Adipocyte (in vitro differentiated cells): ENCODE results near the gene KCND3.

Experiments
- DNase-seq: peaks from one replicate; pipeline ENCODE4 v3.0.0-alpha.2; 2015; ENCODE audit warnings: low read depth
- H3K27me3 ChIP-seq: replicated peaks from 2 replicates; pipeline ENCODE4 v1.7.0; 2013; ENCODE audit warnings: mild to moderate bottlenecking, low read length, moderate library complexity; ENCODE audit not compliant: control insufficient read depth, insufficient read depth
- H3K36me3 ChIP-seq: 2 replicates; pipeline ENCODE4 v1.7.0; 2013; ENCODE audit warnings: low read length, mild to moderate bottlenecking, moderate library complexity; ENCODE audit not compliant: control insufficient read depth, insufficient read depth, severe bottlenecking
- H3K4me1 ChIP-seq: 2 replicates; pipeline ENCODE4 v1.7.0; 2013; ENCODE audit warnings: mild to moderate bottlenecking, low read length, moderate library complexity; ENCODE audit not compliant: control insufficient read depth, insufficient read depth
- H3K4me3 ChIP-seq: 2 replicates; pipeline ENCODE4 v1.7.0; 2013; ENCODE audit warnings: mild to moderate bottlenecking, low read length, moderate library complexity
- H3K9ac ChIP-seq: 2 replicates; pipeline ENCODE4 v1.7.0; 2013; ENCODE audit warnings: mild to moderate bottlenecking, low read length, moderate library complexity
- H3K9me3 ChIP-seq: 2 replicates; pipeline ENCODE4 v1.7.0; 2013; ENCODE audit warnings: mild to moderate bottlenecking, low read length, moderate library complexity; ENCODE audit not compliant: control insufficient read depth

Gene KCND3

DNA sequence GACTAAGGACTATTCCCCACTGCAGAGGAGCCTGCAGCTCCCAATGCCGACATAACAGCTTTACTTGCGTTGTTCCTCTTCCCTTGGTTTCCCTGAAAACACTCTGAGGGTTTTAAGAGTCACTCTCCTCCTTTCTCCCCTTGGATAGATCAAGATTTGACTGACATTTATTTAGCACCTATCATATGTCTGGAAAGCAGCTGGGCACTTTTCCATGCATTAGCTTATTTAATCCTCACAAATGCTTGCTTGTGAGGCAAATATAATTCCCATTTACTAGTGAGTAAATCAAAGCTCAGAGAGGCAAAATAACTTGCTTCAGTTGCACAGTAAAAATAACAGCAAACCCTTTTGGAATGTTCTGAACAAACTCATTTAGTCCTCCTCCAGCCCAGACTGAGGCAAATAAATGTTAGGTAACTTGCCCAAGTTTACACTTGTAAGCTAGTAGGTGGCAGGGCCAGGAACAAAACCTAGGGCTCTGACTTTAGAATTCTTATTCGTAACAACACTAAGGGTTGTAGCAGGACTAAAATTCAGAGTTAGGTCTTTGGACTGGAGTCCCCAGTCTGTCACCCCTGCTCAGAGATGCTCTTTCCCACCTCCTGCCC is 81.4 kb downstream of the KCND3 start:
- H3K9ac ChIP-seq, result no peak overlapping the region
- H3K27me3 ChIP-seq, result peaks cover 33% of the 10 kb centered on the region
- no peak for DNase-seq
- no peak overlapping the region for H3K4me3 ChIP-seq
- H3K36me3 ChIP-seq, result no peaks in the 10 kb centered on the region
- no peaks in the 10 kb centered on the region for H3K4me1 ChIP-seq
- no peaks in the 10 kb centered on the region for H3K9me3 ChIP-seq

DNA sequence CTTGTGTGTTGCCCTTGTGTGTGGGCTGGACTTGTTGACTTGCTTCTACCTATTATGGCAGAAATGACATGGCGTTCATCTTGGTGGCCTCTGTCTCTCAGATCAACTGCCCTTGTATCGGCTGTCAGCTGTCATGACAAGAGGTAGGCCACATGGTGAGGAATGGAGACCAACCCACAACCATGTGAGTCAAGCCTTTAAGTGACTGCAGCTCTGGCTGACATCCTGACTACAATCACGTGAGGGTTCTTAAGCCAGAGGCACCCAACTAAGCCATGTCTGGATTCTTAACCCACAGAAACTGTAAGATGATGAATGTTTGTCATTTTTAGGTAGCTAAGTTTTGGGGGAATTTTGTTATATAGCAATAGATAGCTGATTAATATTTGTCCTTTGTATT is 82.1 kb downstream of the KCND3 start:
- Histone ChIP-seq H3K27me3 (peaks cover 34% of the 10 kb centered on the region), H3K4me1 (no peaks in the 10 kb centered on the region), H3K9ac (no peak overlapping the region), H3K36me3 (no peaks in the 10 kb centered on the region), H3K9me3 (no peaks in the 10 kb centered on the region), H3K4me3 (no peak overlapping the region)
- no peak for DNase-seq

DNA sequence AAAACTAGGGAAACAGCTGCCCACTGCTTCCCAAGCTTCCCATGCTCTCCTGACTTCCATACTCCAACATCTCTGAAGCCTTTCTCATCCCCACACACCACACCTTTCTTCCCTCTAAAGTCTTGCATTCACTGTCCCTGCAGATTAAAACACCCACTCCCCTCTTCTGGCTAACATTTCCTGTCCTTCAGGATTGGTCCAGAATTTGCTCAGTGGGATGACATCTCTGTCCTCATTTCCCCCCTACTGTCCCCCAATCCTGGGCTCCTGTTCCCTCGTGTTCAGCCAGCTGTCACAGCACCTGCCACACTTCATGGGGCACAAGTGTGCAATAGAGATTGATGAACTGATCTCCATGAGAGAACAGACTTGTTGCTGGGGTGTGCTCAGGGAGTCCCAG is 82.7 kb downstream of the KCND3 start:
- no peaks in the 10 kb centered on the region for H3K36me3 ChIP-seq
- no peak overlapping the region for H3K4me3 ChIP-seq
- no peak overlapping the region for H3K9ac ChIP-seq
- no peak for DNase-seq
- H3K9me3 ChIP-seq, result no peaks in the 10 kb centered on the region
- no peaks in the 10 kb centered on the region for H3K4me1 ChIP-seq
- peaks cover 39% of the 10 kb centered on the region for H3K27me3 ChIP-seq

- Histone ChIP-seq H3K9me3 (no peaks in the 10 kb centered on the region), H3K4me3 (no peak overlapping the region), H3K27me3 (peaks cover 40% of the 10 kb centered on the region), H3K4me1 (no peaks in the 10 kb centered on the region), H3K36me3 (no peaks in the 10 kb centered on the region), H3K9ac (no peak overlapping the region)
- no peak for DNase-seq
These were observed 83.4 kb downstream of the KCND3 start for GRCh38 chr1:111906111-111906510.

DNA sequence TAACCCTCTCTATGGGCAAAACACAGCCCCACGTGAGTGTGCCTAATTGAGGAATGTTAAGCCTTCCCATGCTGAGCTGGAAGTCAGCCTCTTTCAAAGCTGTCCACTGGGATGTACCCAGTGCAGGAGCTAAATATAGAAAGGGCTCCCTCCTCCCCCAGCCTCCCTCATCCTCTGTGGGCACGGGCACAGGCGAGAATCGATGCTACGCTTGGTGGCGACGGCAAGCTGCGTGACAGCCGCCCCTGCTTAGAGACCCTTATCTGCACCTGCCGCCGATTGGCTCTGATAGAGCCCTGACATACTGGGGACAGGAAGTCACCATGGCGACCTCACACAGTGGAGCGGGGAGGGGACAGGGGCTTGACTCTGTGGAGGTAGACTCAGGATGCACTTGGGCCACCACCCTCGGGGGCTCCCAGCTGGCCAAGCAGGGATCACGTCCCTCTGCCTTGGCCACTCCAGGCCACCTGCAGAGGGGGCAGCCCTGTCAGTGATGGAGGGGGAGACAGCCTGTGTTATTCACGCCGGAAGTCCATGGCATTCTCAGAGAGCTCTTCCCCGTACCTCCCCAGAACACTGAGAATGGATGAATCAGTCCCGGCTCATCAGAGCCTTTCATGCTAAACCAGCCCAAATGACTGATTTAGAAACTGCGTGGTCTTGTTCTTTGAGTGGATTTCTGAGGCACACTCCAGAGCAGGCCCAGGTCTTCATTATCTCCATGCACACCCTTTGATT is 84.8 kb downstream of the KCND3 start:
- H3K36me3 ChIP-seq, result no peaks in the 10 kb centered on the region
- no peak overlapping the region for H3K4me3 ChIP-seq
- no peaks in the 10 kb centered on the region for H3K4me1 ChIP-seq
- H3K27me3 ChIP-seq, result peaks cover 30% of the 10 kb centered on the region
- H3K9me3 ChIP-seq, result no peaks in the 10 kb centered on the region
- H3K9ac ChIP-seq, result no peak overlapping the region
- peak; percentile 2 for DNase-seq

DNA sequence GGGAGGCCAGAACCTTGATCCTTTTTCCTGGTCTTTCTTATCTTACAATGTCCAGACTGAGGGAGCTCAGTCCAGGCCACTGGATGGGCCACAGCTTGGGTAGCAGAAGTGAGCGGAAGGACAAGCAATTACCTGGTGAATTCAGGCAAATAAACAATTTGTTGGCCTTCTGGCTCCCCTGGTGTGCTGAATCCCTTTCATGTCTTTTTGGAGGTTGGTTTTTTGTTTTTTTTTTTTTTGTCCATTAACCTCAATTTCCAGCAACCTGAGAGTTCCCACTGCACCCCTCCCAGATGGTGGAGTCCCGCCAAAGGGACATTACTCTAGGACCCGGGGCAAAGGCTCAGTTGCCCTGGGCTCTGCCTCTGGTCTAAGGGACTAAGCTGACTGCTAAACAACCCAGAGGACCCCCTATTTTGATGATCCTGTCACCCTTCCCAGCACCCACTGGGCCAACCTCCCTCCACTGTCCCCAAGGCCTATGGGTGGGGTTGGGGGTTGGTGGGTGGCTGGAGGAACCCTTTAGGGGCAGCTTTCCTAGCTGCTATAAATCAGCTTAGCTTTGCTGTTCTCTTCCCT is 85.5 kb downstream of the KCND3 start:
- Histone ChIP-seq H3K4me3 (no peak overlapping the region), H3K4me1 (no peaks in the 10 kb centered on the region), H3K36me3 (no peaks in the 10 kb centered on the region)

GRCh38 chr1:111903148-111903870 is 86.2 kb downstream of the KCND3 start:
- Histone ChIP-seq H3K27me3 (peaks cover 30% of the 10 kb centered on the region), H3K9me3 (no peaks in the 10 kb centered on the region), H3K9ac (no peak overlapping the region), H3K36me3 (no peaks in the 10 kb centered on the region), H3K4me1 (no peaks in the 10 kb centered on the region), H3K4me3 (no peak overlapping the region)
- DNase-seq, result no peak

More for the DNA sequence above, 85.5 kb downstream of the KCND3 start:
- Histone ChIP-seq H3K9me3 (no peaks in the 10 kb centered on the region), H3K27me3 (peaks cover 28% of the 10 kb centered on the region), H3K9ac (no peak overlapping the region)
- no peak for DNase-seq

GRCh38 chr1:111895469-111895868 is 94.0 kb downstream of the KCND3 start:
- Histone ChIP-seq H3K9me3 (no peaks in the 10 kb centered on the region), H3K4me1 (peaks cover 6% of the 10 kb centered on the region), H3K9ac (no peak overlapping the region), H3K36me3 (no peaks in the 10 kb centered on the region), H3K27me3 (peaks cover 29% of the 10 kb centered on the region), H3K4me3 (no peak overlapping the region)
- no peak for DNase-seq

GRCh38 chr1:111895017-111895416 is 94.5 kb downstream of the KCND3 start:
- Histone ChIP-seq H3K4me3 (no peak overlapping the region), H3K4me1 (peaks cover 6% of the 10 kb centered on the region), H3K9me3 (no peaks in the 10 kb centered on the region), H3K36me3 (no peaks in the 10 kb centered on the region), H3K27me3 (peaks cover 31% of the 10 kb centered on the region), H3K9ac (no peak overlapping the region)
- no peak for DNase-seq

DNA sequence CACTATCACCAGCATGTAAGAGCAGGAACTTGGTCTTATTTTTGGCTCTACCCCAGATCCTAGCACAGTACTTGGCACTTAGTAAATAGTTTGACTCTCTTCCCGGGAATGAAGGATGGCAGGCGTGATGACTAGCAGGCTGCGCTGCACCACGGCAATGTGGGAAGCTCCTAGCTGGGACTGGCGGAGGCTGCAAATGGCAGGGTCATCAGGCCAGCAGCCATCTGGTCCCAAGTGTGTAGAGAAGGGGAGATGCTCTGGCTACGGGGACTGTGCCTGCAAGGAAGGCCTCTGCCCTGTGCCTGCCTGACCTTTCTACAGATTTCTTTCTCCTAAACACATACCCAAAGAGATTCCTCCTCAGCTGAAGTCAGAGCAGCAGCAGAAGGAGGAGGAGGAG is 95.0 kb downstream of the KCND3 start:
- Histone ChIP-seq H3K36me3 (no peaks in the 10 kb centered on the region), H3K4me3 (no peak overlapping the region), H3K27me3 (peaks cover 35% of the 10 kb centered on the region), H3K9me3 (no peaks in the 10 kb centered on the region), H3K4me1 (peaks cover 6% of the 10 kb centered on the region), H3K9ac (no peak overlapping the region)
- DNase-seq, result no peak

- Histone ChIP-seq H3K27me3 (peaks cover 47% of the 10 kb centered on the region), H3K4me3 (no peak overlapping the region), H3K36me3 (no peaks in the 10 kb centered on the region), H3K4me1 (peaks cover 6% of the 10 kb centered on the region), H3K9ac (no peak overlapping the region), H3K9me3 (no peaks in the 10 kb centered on the region)
- no peak for DNase-seq
These were observed 97.9 kb downstream of the KCND3 start for GRCh38 chr1:111891566-111891965.
